ENCODE results near the gene LDHD. TPM values are rescaled to one million over a fixed set of nuclear protein-coding genes. Genes with fewer than 3 reads are reported as not detected.

LDHD gene
- polyA plus RNA-seq, 2 of the 4 experiments (the other 2 are of a cell fraction) = 0.79 to 1.1 TPM

- TF ChIP-seq ELK1 (IDR thresholded peaks at IDR 0.05; ENCODE audit: low read depth, low read length) (no peak), BHLHE40 (IDR thresholded peaks at IDR 0.05; ENCODE audit: low read depth, low read length) (no peak), RAD21 (conservative IDR thresholded peaks at IDR 0.05 in 1 of 2, IDR thresholded peaks at IDR 0.05 in 1 of 2) (no peak), RARB (CRISPR knock-in tag; IDR thresholded peaks at IDR 0.05) (no peak), TP53 (CRISPR knock-in tag; IDR thresholded peaks at IDR 0.05) (no peak), NPAS2 (CRISPR knock-in tag; IDR thresholded peaks at IDR 0.05; ENCODE audit: borderline replicate concordance) (no peak), CHD4 (IDR thresholded peaks at IDR 0.05; ENCODE audit: borderline replicate concordance) (no peak), POLR2AphosphoS2 (conservative IDR thresholded peaks at IDR 0.05; ENCODE audit: low read length) (no peak)
Measured at GRCh38 chr16:75062135-75062975, 54.2 kb downstream of the LDHD start (continued).

Other genes starting within 250 kb of the LDHD start
- gene WDR59, start 131.7 kb downstream of the LDHD start, polyA plus RNA-seq (2011; rRNA removed) = 52.2 and 57.2 TPM in 2 replicates
- 31.4 to 40.8 TPM (median 33.4 TPM) in 3 replicates for gene WDR59, start 131.7 kb downstream of the LDHD start, polyA plus RNA-seq (2017; fragmentation: RNase III; extraction: RNeasy Plus Mini Kit Qiagen cat#74134 plus additional on column Dnase treatment)
- 21.4 and 22.6 TPM in 2 replicates for gene ZNRF1, start 117.8 kb downstream of the LDHD start, polyA plus RNA-seq (2011; rRNA removed)
- gene ZNRF1, start 117.8 kb downstream of the LDHD start, polyA plus RNA-seq (2017; fragmentation: RNase III; extraction: RNeasy Plus Mini Kit Qiagen cat#74134 plus additional on column Dnase treatment) = 18.6 to 19.8 TPM (median 19.2 TPM) in 3 replicates
- gene ZFP1, start 31.7 kb upstream of the LDHD start, polyA plus RNA-seq (2011; rRNA removed) = 14.0 and 16.1 TPM in 2 replicates
- gene ZFP1, start 31.7 kb upstream of the LDHD start, polyA plus RNA-seq (2017; fragmentation: RNase III; extraction: RNeasy Plus Mini Kit Qiagen cat#74134 plus additional on column Dnase treatment) = 12.1 to 14.4 TPM (median 13.3 TPM) in 3 replicates
- gene CTRB2, start 90.4 kb upstream of the LDHD start, polyA plus RNA-seq (2011; rRNA removed) = not detected in 2 replicates
- not detected in 3 replicates for gene CTRB2, start 90.4 kb upstream of the LDHD start, polyA plus RNA-seq (2017; fragmentation: RNase III; extraction: RNeasy Plus Mini Kit Qiagen cat#74134 plus additional on column Dnase treatment)
- gene CTRB1, start 102.2 kb upstream of the LDHD start, polyA plus RNA-seq (2011; rRNA removed) = not detected in 2 replicates
- gene CTRB1, start 102.2 kb upstream of the LDHD start, polyA plus RNA-seq (2017; fragmentation: RNase III; extraction: RNeasy Plus Mini Kit Qiagen cat#74134 plus additional on column Dnase treatment) = not detected in 3 replicates
- gene BCAR1, start 134.8 kb upstream of the LDHD start, polyA plus RNA-seq (2011; rRNA removed) = 8.3 and 10.2 TPM in 2 replicates
- gene BCAR1, start 134.8 kb upstream of the LDHD start, polyA plus RNA-seq (2017; fragmentation: RNase III; extraction: RNeasy Plus Mini Kit Qiagen cat#74134 plus additional on column Dnase treatment) = 34.2 to 35.9 TPM (median 35.8 TPM) in 3 replicates